ENCODE measurements around the gene ZBTB8OS.

Gene ZBTB8OS

GRCh38 chr1:32611859-32612188 is 38.5 kb downstream of the ZBTB8OS start:
- no peak for DNase-seq (ENCODE audit: low read depth)

- DNase-seq (ENCODE audit: low read depth) = no peak
Observed at GRCh38 chr1:32609180-32609579, 41.2 kb downstream of the ZBTB8OS start.

GRCh38 chr1:32606565-32607371 is 43.6 kb downstream of the ZBTB8OS start:
- DNase-seq (ENCODE audit: low read depth) = no peak

- no peak for DNase-seq (ENCODE audit: low read depth)
Observed at GRCh38 chr1:32605711-32606424, 44.5 kb downstream of the ZBTB8OS start.

GRCh38 chr1:32600034-32600433 is 50.3 kb downstream of the ZBTB8OS start:
- no peak for DNase-seq (ENCODE audit: low read depth)

- no peak for DNase-seq (ENCODE audit: low read depth)
Observed at GRCh38 chr1:32592943-32593342, 57.4 kb downstream of the ZBTB8OS start.

GRCh38 chr1:32580348-32581017 is 69.9 kb downstream of the ZBTB8OS start:
- DNase-seq (ENCODE audit: low read depth) = no peak
